SK-N-SH treated with all-trans-retinoic acid at 6 μM for 48 hours (cell line): ENCODE results near the gene ZSWIM2.

ENCODE experiments used
- ARNTL ChIP-seq: fragments of 450-650 bp; formaldehyde crosslinking; IDR thresholded peaks from 2 replicates; pipeline ENCODE4 v1.5.0; 2020; ENCODE audit warnings: low read depth, mild to moderate bottlenecking, moderate library complexity, borderline replicate concordance
- ESRRG ChIP-seq: fragments of 250-450 bp; sonication (Bioruptor Pico); IDR thresholded peaks from 2 replicates; pipeline ENCODE4 v1.6.1; 2021; ENCODE audit warnings: mild to moderate bottlenecking
- ISL1 ChIP-seq: fragments of 250-450 bp; sonication (Bioruptor Pico); IDR thresholded peaks from 2 replicates; pipeline ENCODE4 v2.1.2; 2022; ENCODE audit warnings: mild to moderate bottlenecking, moderate library complexity
- OSR1 ChIP-seq: fragments of 250-450 bp; sonication (Bioruptor Pico); IDR thresholded peaks from 2 replicates; pipeline ENCODE4 v1.8.0; 2022; ENCODE audit warnings: moderate library complexity, mild to moderate bottlenecking, inconsistent platforms
- PATZ1 ChIP-seq: fragments of 250-450 bp; sonication (Bioruptor Pico); IDR thresholded peaks from 2 replicates; pipeline ENCODE4 v1.8.0; 2020; ENCODE audit warnings: mild to moderate bottlenecking, moderate library complexity, borderline replicate concordance
- TCF4 ChIP-seq: fragments of 250-450 bp; sonication (Bioruptor Pico); IDR thresholded peaks from 2 replicates; pipeline ENCODE4 v1.8.0; 2021; ENCODE audit warnings: mild to moderate bottlenecking, moderate library complexity, borderline replicate concordance
- TOX ChIP-seq: fragments of 250-450 bp; sonication (Bioruptor Pico); IDR thresholded peaks from 2 replicates; pipeline ENCODE4 v1.8.0; 2021; ENCODE audit warnings: mild to moderate bottlenecking, moderate library complexity, borderline replicate concordance
- ZC3H10 ChIP-seq: fragments of 250-450 bp; sonication (Bioruptor Pico); IDR thresholded peaks from 2 replicates; pipeline ENCODE4 v1.5.1; 2021; ENCODE audit warnings: mild to moderate bottlenecking, moderate library complexity
- ZFP3 ChIP-seq: fragments of 250-450 bp; sonication (Bioruptor Pico); IDR thresholded peaks from 2 replicates; pipeline ENCODE4 v1.5.0; 2020; ENCODE audit warnings: mild to moderate bottlenecking, moderate library complexity
- ZFP30 ChIP-seq: fragments of 450-650 bp; formaldehyde crosslinking; IDR thresholded peaks from 2 replicates; pipeline ENCODE4 v1.5.0; 2022; ENCODE audit warnings: mild to moderate bottlenecking, moderate library complexity
- ZNF565 ChIP-seq: fragments of 450-650 bp; formaldehyde crosslinking; conservative IDR thresholded peaks from 2 replicates; pipeline ENCODE4 v1.5.0; 2020; ENCODE audit warnings: low read depth, mild to moderate bottlenecking, moderate library complexity
- TF ChIP-seq, protein P1 (sequence below): fragments of 250-450 bp; sonication (Bioruptor Pico); IDR thresholded peaks from 2 replicates; pipeline ENCODE4 v1.5.1; 2020; ENCODE audit warnings: low read depth, mild to moderate bottlenecking, moderate library complexity
- TF ChIP-seq, protein P2 (sequence below): fragments of 250-450 bp; sonication (Bioruptor Pico); IDR thresholded peaks from 2 replicates; pipeline ENCODE4 v1.5.1; 2021; ENCODE audit warnings: mild to moderate bottlenecking, moderate library complexity

- TF ChIP-seq ZFP3 (CRISPR knock-in tag), result no peak
- TF ChIP-seq OSR1 (CRISPR knock-in tag), result no peak
- no peak for TF ChIP-seq ZC3H10 (CRISPR knock-in tag)
- no peak for TF ChIP-seq ISL1
- TF ChIP-seq, protein P1, sequence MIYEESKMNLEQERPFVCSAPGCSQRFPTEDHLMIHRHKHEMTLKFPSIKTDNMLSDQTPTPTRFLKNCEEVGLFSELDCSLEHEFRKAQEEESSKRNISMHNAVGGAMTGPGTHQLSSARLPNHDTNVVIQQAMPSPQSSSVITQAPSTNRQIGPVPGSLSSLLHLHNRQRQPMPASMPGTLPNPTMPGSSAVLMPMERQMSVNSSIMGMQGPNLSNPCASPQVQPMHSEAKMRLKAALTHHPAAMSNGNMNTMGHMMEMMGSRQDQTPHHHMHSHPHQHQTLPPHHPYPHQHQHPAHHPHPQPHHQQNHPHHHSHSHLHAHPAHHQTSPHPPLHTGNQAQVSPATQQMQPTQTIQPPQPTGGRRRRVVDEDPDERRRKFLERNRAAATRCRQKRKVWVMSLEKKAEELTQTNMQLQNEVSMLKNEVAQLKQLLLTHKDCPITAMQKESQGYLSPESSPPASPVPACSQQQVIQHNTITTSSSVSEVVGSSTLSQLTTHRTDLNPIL (CRISPR knock-in tag), result no peak
- TF ChIP-seq ARNTL, result no peak
- TF ChIP-seq PATZ1, result no peak
- no peak for TF ChIP-seq ZNF565 (CRISPR knock-in tag)
- TF ChIP-seq, protein P2, sequence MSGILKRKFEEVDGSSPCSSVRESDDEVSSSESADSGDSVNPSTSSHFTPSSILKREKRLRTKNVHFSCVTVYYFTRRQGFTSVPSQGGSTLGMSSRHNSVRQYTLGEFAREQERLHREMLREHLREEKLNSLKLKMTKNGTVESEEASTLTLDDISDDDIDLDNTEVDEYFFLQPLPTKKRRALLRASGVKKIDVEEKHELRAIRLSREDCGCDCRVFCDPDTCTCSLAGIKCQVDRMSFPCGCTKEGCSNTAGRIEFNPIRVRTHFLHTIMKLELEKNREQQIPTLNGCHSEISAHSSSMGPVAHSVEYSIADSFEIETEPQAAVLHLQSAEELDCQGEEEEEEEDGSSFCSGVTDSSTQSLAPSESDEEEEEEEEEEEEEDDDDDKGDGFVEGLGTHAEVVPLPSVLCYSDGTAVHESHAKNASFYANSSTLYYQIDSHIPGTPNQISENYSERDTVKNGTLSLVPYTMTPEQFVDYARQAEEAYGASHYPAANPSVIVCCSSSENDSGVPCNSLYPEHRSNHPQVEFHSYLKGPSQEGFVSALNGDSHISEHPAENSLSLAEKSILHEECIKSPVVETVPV, result no peak
- no peak for TF ChIP-seq TOX (CRISPR knock-in tag)
- TF ChIP-seq TCF4 (CRISPR knock-in tag), result no peak
- TF ChIP-seq ZFP30, result no peak
- no peak for TF ChIP-seq ESRRG
Measured at GRCh38 chr2:186835628-186836027, 13.3 kb downstream of the ZSWIM2 start.
